Hepatic stellate cell (primary cell): ENCODE data around the gene GBP2.
"Not testable (repeated sequence)": the region's sequence is repeated elsewhere in the genome, so short reads cannot be mapped to it uniquely, and the experiment has no call there.

ENCODE experiments used
- DNase-seq: peaks from one replicate; pipeline ENCODE4 v3.0.0; 2011; ENCODE audit warnings: low spot score

GBP2 gene

GRCh38 chr1:89126602-89127565, 970 bp upstream of the GBP2 start:
- DNase-seq: not testable (repeated sequence)

GRCh38 chr1:89125240-89125912, 538 bp downstream of the GBP2 start:
- peak; percentile 12 for DNase-seq

GRCh38 chr1:89121641-89122040, 4.3 kb downstream of the GBP2 start:
- DNase-seq: no peak

- no peak for DNase-seq
These were observed 11.3 kb downstream of the GBP2 start for GRCh38 chr1:89114662-89115061.

GRCh38 chr1:89112871-89113613, 12.9 kb downstream of the GBP2 start:
- DNase-seq: no peak

- no peak for DNase-seq
These were observed 21.2 kb downstream of the GBP2 start for GRCh38 chr1:89104687-89105086.

GRCh38 chr1:89104147-89104546, 21.8 kb downstream of the GBP2 start:
- no peak for DNase-seq

- no peak for DNase-seq
These were observed 23.9 kb downstream of the GBP2 start for GRCh38 chr1:89102021-89102420.

GRCh38 chr1:89100412-89100811, 25.5 kb downstream of the GBP2 start:
- no peak for DNase-seq

- DNase-seq: no peak
These were observed 27.1 kb downstream of the GBP2 start for GRCh38 chr1:89098857-89099256.

GRCh38 chr1:89095737-89096136, 30.2 kb downstream of the GBP2 start:
- DNase-seq: no peak

- no peak for DNase-seq
These were observed 36.0 kb downstream of the GBP2 start for GRCh38 chr1:89089962-89090361.

- no peak for DNase-seq
These were observed 37.3 kb downstream of the GBP2 start for GRCh38 chr1:89088572-89088971.

- no peak for DNase-seq
These were observed 38.7 kb downstream of the GBP2 start for GRCh38 chr1:89087241-89087640.

GRCh38 chr1:89085781-89086180, 40.1 kb downstream of the GBP2 start:
- DNase-seq: peak; percentile 54

- DNase-seq: no peak
These were observed 44.9 kb downstream of the GBP2 start for GRCh38 chr1:89081005-89081404.

- not testable (repeated sequence) for DNase-seq
These were observed 45.8 kb downstream of the GBP2 start for GRCh38 chr1:89080068-89080467.

GRCh38 chr1:89072466-89073065, 53.3 kb downstream of the GBP2 start:
- DNase-seq: not testable (repeated sequence)

- DNase-seq: no peak
These were observed 55.4 kb downstream of the GBP2 start for GRCh38 chr1:89070509-89070908.

- no peak for DNase-seq
These were observed 56.0 kb downstream of the GBP2 start for GRCh38 chr1:89069951-89070350.

- peak; percentile 14 for DNase-seq
These were observed 57.6 kb downstream of the GBP2 start for GRCh38 chr1:89068291-89068690.
